ENCODE measurements around the gene PNMA8A.

DNA sequence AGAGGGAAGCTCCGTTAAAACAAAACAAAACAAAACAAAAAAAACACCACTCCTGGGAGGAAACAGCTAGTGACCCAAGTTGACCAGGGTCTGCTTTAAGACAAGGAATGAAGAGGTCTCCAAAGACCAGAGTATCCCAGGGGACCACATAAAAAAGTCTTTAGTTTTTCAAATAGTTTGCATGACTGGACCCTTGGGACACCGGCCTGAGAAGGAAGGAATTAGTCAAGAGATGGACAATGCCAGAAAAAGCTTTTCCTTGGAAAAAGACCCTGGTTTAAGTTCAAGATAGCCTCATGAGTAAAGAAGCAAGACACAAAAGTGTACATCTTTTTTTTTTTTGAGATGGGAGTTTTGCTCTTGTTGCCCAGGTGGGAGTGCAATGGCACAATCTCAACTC lies 36.8 kb upstream of the PNMA8A start:
- TF ChIP-seq ZNF274 (IDR thresholded peaks at IDR 0.05; ENCODE audit: low read depth, low read length) (no peak), EZH2phosphoT487 (IDR thresholded peaks at IDR 0.05; ENCODE audit: borderline replicate concordance) (no peak)
- TF ChIP-seq, protein P1, sequence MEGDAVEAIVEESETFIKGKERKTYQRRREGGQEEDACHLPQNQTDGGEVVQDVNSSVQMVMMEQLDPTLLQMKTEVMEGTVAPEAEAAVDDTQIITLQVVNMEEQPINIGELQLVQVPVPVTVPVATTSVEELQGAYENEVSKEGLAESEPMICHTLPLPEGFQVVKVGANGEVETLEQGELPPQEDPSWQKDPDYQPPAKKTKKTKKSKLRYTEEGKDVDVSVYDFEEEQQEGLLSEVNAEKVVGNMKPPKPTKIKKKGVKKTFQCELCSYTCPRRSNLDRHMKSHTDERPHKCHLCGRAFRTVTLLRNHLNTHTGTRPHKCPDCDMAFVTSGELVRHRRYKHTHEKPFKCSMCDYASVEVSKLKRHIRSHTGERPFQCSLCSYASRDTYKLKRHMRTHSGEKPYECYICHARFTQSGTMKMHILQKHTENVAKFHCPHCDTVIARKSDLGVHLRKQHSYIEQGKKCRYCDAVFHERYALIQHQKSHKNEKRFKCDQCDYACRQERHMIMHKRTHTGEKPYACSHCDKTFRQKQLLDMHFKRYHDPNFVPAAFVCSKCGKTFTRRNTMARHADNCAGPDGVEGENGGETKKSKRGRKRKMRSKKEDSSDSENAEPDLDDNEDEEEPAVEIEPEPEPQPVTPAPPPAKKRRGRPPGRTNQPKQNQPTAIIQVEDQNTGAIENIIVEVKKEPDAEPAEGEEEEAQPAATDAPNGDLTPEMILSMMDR (IDR thresholded peaks at IDR 0.05 in 2 of 3, conservative IDR thresholded peaks at IDR 0.05 in 1 of 3; ENCODE audit: borderline replicate concordance in 1 of 3, insufficient read depth in 1 of 3, low read depth in 2 of 3, low read length in 2 of 3) = no peak
